Transverse colon (tissue), 4 donors: ENCODE results near the gene MAP9. TPM values are rescaled to one million over a fixed set of nuclear protein-coding genes. Genes with fewer than 3 reads are reported as not detected.
A peak's percentile ranks its signal among the peaks of the same experiment; 100 is the strongest.

Experiments used
- DNase-seq: peaks from one replicate; pipeline ENCODE4 v3.0.0-alpha.2; 2019
- H3K27ac ChIP-seq, 4 donors: fragments of 200-600 bp; sonication (generic); 2 replicates each; pipeline ENCODE4 v1.5.1; 2016 to 2018; ENCODE audit warnings: inconsistent platforms in 4 of 4
- H3K27me3 ChIP-seq: fragments of 200-600 bp; sonication (generic); 2 replicates; pipeline ENCODE4 v1.5.1; 2017; ENCODE audit warnings: inconsistent platforms
- H3K36me3 ChIP-seq, 4 donors: fragments of 200-600 bp; sonication (generic); 2 replicates each; pipeline ENCODE4 v1.5.1; 2017 to 2019; ENCODE audit warnings: inconsistent platforms in 4 of 4
- H3K4me1 ChIP-seq, 4 donors: fragments of 200-600 bp; sonication (generic); 2 replicates each; pipeline ENCODE4 v1.5.1; 2017 to 2020; ENCODE audit warnings: inconsistent platforms in 4 of 4
- H3K4me3 ChIP-seq, 4 donors: fragments of 200-600 bp; sonication (generic); 1 replicate in 1 of 4; 2 replicates in 3 of 4; pipeline versions ENCODE4 v1.5.1 to v1.6.1; 2017 to 2019; ENCODE audit warnings: inconsistent platforms in 4 of 4
- H3K9me3 ChIP-seq, 2 donors: fragments of 200-600 bp; sonication (generic); 2 replicates each; pipeline ENCODE4 v1.5.1; 2017 to 2019; ENCODE audit warnings: inconsistent platforms in 2 of 2
- CTCF ChIP-seq, 5 experiments: fragments of 200-600 bp in 3 of 5; fragments of 450-650 bp in 2 of 5; sonication (generic) in 3 of 5; IDR thresholded peaks; 1 replicate in 2 of 5; 2 replicates in 3 of 5; pipeline ENCODE4 v1.5.1; 2016 to 2017; ENCODE audit warnings: antibody characterized with exemption in 5 of 5, inconsistent platforms in 3 of 5, mild to moderate bottlenecking in 2 of 5, moderate library complexity in 1 of 5
- EP300 ChIP-seq: sonication (generic); formaldehyde crosslinking; IDR thresholded peaks from one replicate; pipeline ENCODE4 v1.6.1; 2017; ENCODE audit warnings: antibody characterized with exemption, low read depth
- POLR2A ChIP-seq: fragments of 450-650 bp; IDR thresholded peaks from one replicate; pipeline ENCODE4 v1.6.1; 2016; ENCODE audit warnings: antibody characterized with exemption, mild to moderate bottlenecking, moderate library complexity
- POLR2AphosphoS5 ChIP-seq, 3 donors: sonication (generic); formaldehyde crosslinking; IDR thresholded peaks; one replicate each; pipeline ENCODE4 v1.6.1; 2016; ENCODE audit warnings: antibody characterized with exemption in 3 of 3
- WGBS, 2 donors: methylation state at CpG; one replicate each; pipeline ENCODE4 v1.1.5; 2018; ENCODE audit warnings: low coverage in 1 of 2; 5-methylcytosine and 5-hydroxymethylcytosine counted together
- in situ Hi-C, 4 donors: fragments of 200-750 bp; cut with MboI; loops; one replicate each; pipeline versions ENCODE4 v1.15.0 to v1.15.1; 2017; ENCODE audit warnings: low sequenced_read_pairs in 3 of 4, low pct_ligation_motif_present in 1 of 4, low pct_unique_long_range_greater_than_20kb in 1 of 4
- intact Hi-C: fragments of 100-400 bp; cut with DNase I; formaldehyde crosslinking; loops from one replicate; pipeline ENCODE4 v1.15.1; 2023; ENCODE audit warnings: low total_unique reads
- total RNA-seq, 4 donors: library from RNA; depleted of rRNA; stranded (reverse); fragments of >200 nt; gene quantifications; one replicate each; pipeline ENCODE4 v1.1.0, GENCODE V29; 2016

MAP9 gene
- total RNA-seq, 4 donors from 2014 or later, result 4.4 to 31.0 (median 7.2) TPM

GRCh38 chr4:155388162-155388561 lies 11.4 kb upstream of the MAP9 start:
- no peak overlapping the region for H3K27ac ChIP-seq
- 88% methylated on average over 5 of the region's 5 CpGs; no CpG with 5 or more reads in 1 of the 2 donors for WGBS, 2 donors
- no peak for TF ChIP-seq CTCF (IDR thresholded peaks at IDR 0.05)
- TF ChIP-seq POLR2AphosphoS5 (IDR thresholded peaks at IDR 0.05), result no peak
- TF ChIP-seq EP300, result no peak
- no peak for TF ChIP-seq POLR2A
- H3K9me3 ChIP-seq, result no peaks in the 10 kb centered on the region
- in situ Hi-C loops (no loop called here), intact Hi-C loops (no loop called here)
- no peak overlapping the region for H3K4me3 ChIP-seq
- H3K36me3 ChIP-seq, result no peaks in the 10 kb centered on the region
- no peaks in the 10 kb centered on the region for H3K27me3 ChIP-seq
- peaks cover 0 to 4% (median 0%) of the 10 kb centered on the region in 4 donors for H3K4me1 ChIP-seq
- DNase-seq, result no peak

GRCh38 chr4:155383541-155383940 lies 6.8 kb upstream of the MAP9 start:
- Histone ChIP-seq H3K4me3 (no peak overlapping the region), H3K9me3 (no peaks in the 10 kb centered on the region), H3K27me3 (no peaks in the 10 kb centered on the region), H3K36me3 (no peaks in the 10 kb centered on the region), H3K27ac (no peak overlapping the region), H3K4me1 (no peaks in the 10 kb centered on the region)
- TF ChIP-seq EP300 (no peak), CTCF (IDR thresholded peaks at IDR 0.05) (no peak), POLR2AphosphoS5 (IDR thresholded peaks at IDR 0.05) (no peak)
- DNase-seq, result no peak
- in situ Hi-C loops, result no loop called here
- 64% methylated on average over 4 of the region's 4 CpGs; no CpG with 5 or more reads in 1 of the 2 donors for WGBS, 2 donors
- intact Hi-C loops, result no loop called here

- Histone ChIP-seq H3K27ac (peak overlapping the region in 1 of 4 donors; percentile 62), H3K4me1 (peaks cover 0 to 10% (median 8%) of the 10 kb centered on the region in 4 donors), H3K9me3 (no peaks in the 10 kb centered on the region), H3K27me3 (peaks cover 21% of the 10 kb centered on the region), H3K4me3 (peak overlapping the region in 1 of 4 donors; percentile 57), H3K36me3 (no peaks in the 10 kb centered on the region)
- no peak for TF ChIP-seq EP300
- TF ChIP-seq POLR2A, result no peak
- no peak for TF ChIP-seq POLR2AphosphoS5 (IDR thresholded peaks at IDR 0.05)
- no peak for TF ChIP-seq CTCF (IDR thresholded peaks at IDR 0.05)
- in situ Hi-C loops, result no loop called here
- WGBS, 2 donors, result 49 to 61% methylated on average over 3 of the region's 3 CpGs
- intact Hi-C loops, result no loop called here
- no peak for DNase-seq
Measured at GRCh38 chr4:155377276-155377675, 511 bp upstream of the MAP9 start.

GRCh38 chr4:155371432-155372043 lies 5.2 kb downstream of the MAP9 start:
- intact Hi-C loops, result no loop called here
- Histone ChIP-seq H3K27ac (no peak overlapping the region), H3K4me3 (no peak overlapping the region), H3K4me1 (peaks cover 0 to 10% (median 8%) of the 10 kb centered on the region in 4 donors), H3K27me3 (peaks cover 18% of the 10 kb centered on the region), H3K36me3 (no peaks in the 10 kb centered on the region), H3K9me3 (no peaks in the 10 kb centered on the region)
- TF ChIP-seq POLR2AphosphoS5 (IDR thresholded peaks at IDR 0.05), result no peak
- TF ChIP-seq POLR2A, result no peak
- TF ChIP-seq CTCF (IDR thresholded peaks at IDR 0.05), result peak in 4 of 5 experiments; percentile 38 to 55 (median 48)
- no peak for DNase-seq
- in situ Hi-C loops, result loop anchor here in 3 of 4 donors (25.0 kb wide), 2 partner anchors 384 to 809 kb away; partner anchors contain the start of genes FGB (in 2 of the 3) and PLRG1 (in 2 of the 3)
- 28 to 29% methylated on average over 4 of the region's 4 CpGs for WGBS, 2 donors
